SH-SY5Y (cell line): ENCODE results near the gene ZNF823.

Experiments
- GATA2 ChIP-seq: IDR thresholded peaks from 2 replicates; pipeline ENCODE4 v1.6.1; 2011; ENCODE audit warnings: mild to moderate bottlenecking, low read depth, low read length
- GATA3 ChIP-seq: IDR thresholded peaks from 2 replicates; pipeline ENCODE4 v1.6.1; 2011; ENCODE audit warnings: low read depth, mild to moderate bottlenecking, low read length, moderate library complexity

Gene ZNF823

GRCh38 chr19:11752244-11752736, 13.5 kb upstream of the ZNF823 start:
- no peak for TF ChIP-seq GATA2
- TF ChIP-seq GATA3 = no peak

GRCh38 chr19:11749751-11750150, 11.0 kb upstream of the ZNF823 start:
- no peak for TF ChIP-seq GATA2
- TF ChIP-seq GATA3 = no peak

- TF ChIP-seq GATA2 (no peak), GATA3 (no peak)
These were observed 8.5 kb upstream of the ZNF823 start for GRCh38 chr19:11747277-11747676.

- TF ChIP-seq GATA2 = no peak
- TF ChIP-seq GATA3 = no peak
These were observed 7.1 kb upstream of the ZNF823 start for GRCh38 chr19:11745869-11746268.

- TF ChIP-seq GATA2 (peak; percentile 70), GATA3 (no peak)
These were observed 591 bp downstream of the ZNF823 start for GRCh38 chr19:11737964-11738745.

GRCh38 chr19:11736696-11737095, 2.0 kb downstream of the ZNF823 start:
- TF ChIP-seq GATA2 (peak; percentile 58), GATA3 (no peak)

- TF ChIP-seq GATA2 (no peak), GATA3 (no peak)
These were observed 3.4 kb downstream of the ZNF823 start for GRCh38 chr19:11735375-11735774.

GRCh38 chr19:11729586-11729985, 9.2 kb downstream of the ZNF823 start:
- no peak for TF ChIP-seq GATA2
- TF ChIP-seq GATA3 = no peak

GRCh38 chr19:11722414-11722813, 16.3 kb downstream of the ZNF823 start:
- TF ChIP-seq GATA3 (no peak), GATA2 (no peak)

GRCh38 chr19:11721681-11722080, 17.1 kb downstream of the ZNF823 start:
- TF ChIP-seq GATA3 (no peak), GATA2 (no peak)

- TF ChIP-seq GATA3 = no peak
- no peak for TF ChIP-seq GATA2
These were observed 28.4 kb downstream of the ZNF823 start for GRCh38 chr19:11710313-11710712.

- no peak for TF ChIP-seq GATA3
- TF ChIP-seq GATA2 = no peak
These were observed 30.3 kb downstream of the ZNF823 start for GRCh38 chr19:11708457-11708856.

- TF ChIP-seq GATA2 = no peak
- no peak for TF ChIP-seq GATA3
These were observed 33.3 kb downstream of the ZNF823 start for GRCh38 chr19:11705474-11705873.

GRCh38 chr19:11704626-11705025, 34.1 kb downstream of the ZNF823 start:
- TF ChIP-seq GATA2 = no peak
- no peak for TF ChIP-seq GATA3

- TF ChIP-seq GATA2 (no peak), GATA3 (no peak)
These were observed 38.6 kb downstream of the ZNF823 start for GRCh38 chr19:11699931-11700794.

GRCh38 chr19:11698231-11698630, 40.5 kb downstream of the ZNF823 start:
- TF ChIP-seq GATA2 (no peak), GATA3 (no peak)
